Activated T-helper 1 cell treated with anti-CD3 and anti-CD28 coated beads, Interleukin-2, amount 50 U/mL, for 16 hours (primary cell): Measurements from ENCODE around the gene CLCN5.
"Not testable (repeated sequence)": the region's sequence is repeated elsewhere in the genome, so short reads cannot be mapped to it uniquely, and the experiment has no call there.

Experiments used
- DNase-seq, 2 donors: peaks; one replicate each; pipeline ENCODE4 v3.0.0-alpha.2; 2020; ENCODE audit warnings: low read depth in 1 of 2, low spot score in 1 of 2

CLCN5 gene

DNA sequence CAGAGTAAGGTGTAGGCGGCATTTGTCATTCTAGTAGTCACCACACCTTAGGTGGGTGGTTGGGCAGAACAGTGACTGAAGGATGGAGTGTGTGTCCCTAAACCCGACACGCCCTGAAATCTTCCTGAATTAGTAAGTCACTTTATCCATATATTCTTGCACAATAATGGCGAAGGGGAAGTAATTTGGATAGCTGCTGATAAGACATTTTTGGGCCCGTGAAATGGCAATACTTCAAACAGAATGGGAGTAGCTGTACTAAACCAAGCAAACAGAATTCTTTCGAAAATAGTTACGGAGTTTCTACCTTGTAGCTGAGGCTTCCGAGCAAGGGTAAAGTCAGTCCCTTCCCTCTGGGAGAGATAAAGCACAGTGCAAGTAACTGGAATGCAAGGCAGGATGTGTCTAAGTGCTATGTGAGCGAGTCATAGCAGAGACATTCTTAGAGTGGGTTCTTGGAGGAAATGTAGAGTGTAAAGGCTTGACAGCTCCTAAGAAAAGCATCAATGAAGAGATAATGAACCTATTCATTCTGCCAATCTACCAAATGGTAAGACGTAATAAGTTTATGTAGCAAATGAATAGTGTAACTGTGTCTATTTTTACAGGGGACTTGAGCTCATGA lies 72.8 kb downstream of the CLCN5 start:
- no peak for DNase-seq

DNA sequence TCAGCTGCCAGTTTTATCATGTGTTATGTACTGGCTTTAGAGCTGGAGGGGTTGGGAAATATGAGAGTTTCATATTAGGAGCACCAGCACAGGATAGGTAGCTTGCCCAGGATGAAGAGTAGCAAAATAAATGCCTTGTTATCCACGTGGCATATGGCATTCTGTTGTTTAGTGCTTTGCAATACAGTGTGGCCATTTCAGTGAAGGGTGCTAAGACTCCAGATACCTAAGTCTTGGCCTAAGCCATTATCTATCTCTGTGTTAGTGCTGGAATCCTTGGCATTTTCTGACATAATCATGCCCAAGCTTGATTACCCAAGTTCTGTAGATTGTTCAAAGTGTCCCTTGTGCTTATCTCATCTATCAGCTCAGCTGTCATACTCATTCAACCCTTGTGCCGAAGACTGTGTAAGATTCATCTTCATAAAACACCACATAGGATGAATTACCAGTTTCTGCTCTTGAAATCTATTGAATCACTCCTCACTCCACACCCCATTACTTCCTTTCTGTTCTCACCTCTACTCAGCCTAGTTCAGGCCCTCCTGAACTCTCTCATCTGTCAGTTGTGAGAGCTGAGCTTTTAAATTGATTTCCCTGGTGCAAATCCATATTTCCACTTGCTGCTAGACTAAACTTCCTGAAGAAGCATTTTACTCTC lies 73.5 kb downstream of the CLCN5 start:
- no peak for DNase-seq

GRCh38 chrX:49996474-49996873 lies 74.1 kb downstream of the CLCN5 start:
- DNase-seq: no peak

DNA sequence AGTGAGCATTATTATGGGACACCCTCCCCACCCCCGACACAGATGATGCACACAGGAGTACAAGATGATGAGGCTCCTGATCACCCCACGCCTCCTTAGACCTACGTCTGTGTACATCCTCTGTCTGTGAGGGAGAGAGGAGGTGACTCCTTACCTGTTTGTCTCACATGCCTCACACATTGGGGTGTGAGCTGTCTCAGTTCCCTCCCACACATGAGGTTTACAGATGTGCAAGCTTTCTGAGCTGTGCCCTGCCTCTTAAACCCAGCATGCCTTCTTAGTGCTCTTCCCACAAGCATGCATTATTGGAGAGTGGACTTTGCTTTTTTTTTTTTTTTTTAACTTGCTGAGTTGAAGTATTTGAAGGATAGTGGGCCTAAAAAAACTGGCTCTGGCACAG lies 76.7 kb downstream of the CLCN5 start:
- no peak for DNase-seq

GRCh38 chrX:50000937-50001542 lies 78.6 kb downstream of the CLCN5 start:
- no peak for DNase-seq

DNA sequence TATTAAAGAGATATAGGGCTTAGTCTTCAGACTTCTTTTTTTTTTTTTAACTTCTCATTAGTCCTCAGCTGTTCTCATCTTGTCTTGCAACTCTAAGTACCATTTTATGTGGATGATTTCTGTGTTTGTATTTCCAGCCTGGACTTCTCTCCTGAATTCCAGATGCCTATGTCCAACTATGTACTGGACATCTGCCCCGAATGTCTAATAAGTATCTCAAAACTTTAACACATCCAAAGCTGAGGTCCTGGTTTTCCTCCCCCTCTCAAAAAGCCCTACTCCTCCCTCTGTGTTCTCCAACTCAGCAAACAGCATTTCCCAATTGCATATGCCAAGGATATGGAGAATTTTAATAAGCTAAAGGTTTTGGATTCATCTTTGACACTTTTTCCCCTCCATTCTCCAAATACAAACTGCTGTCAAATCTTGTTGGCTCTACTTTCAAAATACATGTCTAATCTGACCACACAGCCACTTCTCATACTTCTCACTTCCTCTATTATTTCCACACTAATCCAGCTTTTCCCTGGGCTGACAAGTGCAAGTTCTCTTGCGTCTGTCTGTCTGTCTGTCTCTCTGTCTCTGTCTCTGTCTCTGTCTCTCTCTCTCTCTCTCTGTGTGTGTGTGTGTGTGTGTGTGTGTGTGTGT lies 79.8 kb downstream of the CLCN5 start:
- no peak for DNase-seq

DNA sequence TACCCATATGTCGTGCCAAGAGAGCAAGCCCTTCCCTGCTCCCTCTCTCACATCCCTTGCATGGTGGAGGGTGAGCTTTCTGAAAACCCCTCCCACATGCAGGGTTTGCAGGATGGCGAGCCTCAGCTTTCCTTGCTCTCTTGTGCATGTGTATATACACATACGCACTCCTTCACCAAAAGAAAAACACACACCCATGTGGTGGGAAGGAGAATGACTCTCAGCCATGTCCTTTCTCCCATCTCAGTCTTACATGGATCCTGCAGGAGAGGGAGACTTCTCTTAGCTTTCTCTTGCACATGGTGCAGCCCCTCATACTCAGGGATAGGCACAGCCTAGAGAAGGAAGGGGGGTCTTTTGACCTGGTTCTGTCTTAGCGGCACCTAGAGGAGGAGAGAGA lies 81.1 kb downstream of the CLCN5 start:
- DNase-seq: no peak

DNA sequence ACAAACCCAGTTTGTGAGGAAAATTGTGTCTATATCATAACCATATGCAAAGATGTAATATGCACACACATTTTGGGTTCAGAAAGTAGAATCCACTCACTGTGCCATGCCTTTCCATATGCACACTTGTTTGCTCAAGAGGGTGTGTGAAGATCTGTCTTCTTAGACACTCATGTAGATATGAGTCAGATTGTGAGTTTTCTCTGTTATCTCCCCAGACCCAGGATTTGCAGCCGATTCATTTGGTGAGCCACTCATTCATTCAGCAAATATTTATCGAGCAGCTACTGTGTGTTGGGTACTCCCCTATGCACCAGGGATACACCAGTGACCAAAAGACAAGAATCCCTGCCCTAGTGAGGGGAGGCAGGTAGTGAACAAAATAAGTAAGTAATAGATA lies 81.5 kb downstream of the CLCN5 start:
- DNase-seq: no peak

GRCh38 chrX:50025591-50025990 lies 103.2 kb downstream of the CLCN5 start:
- DNase-seq: not testable (repeated sequence)

DNA sequence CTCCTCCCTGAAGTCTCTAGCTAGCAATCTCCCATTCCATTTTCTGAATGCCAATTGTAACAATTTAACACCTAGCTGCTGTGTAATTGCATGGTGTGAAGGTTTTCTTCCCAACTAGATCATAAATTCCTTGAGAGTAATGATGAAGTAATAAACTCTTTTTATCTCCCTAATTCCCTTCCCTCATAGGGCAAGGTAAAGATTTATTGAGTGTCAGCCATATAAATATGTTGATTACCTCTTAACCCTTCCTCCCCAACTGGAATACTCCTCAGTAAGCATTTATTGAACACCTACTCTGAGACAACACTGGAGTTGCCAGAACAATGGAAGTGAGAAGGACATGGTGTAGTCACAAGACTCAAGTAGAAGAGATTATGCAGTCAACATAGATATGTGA lies 112.7 kb downstream of the CLCN5 start:
- no peak for DNase-seq

GRCh38 chrX:50036426-50036825 lies 114.0 kb downstream of the CLCN5 start:
- DNase-seq: no peak

DNA sequence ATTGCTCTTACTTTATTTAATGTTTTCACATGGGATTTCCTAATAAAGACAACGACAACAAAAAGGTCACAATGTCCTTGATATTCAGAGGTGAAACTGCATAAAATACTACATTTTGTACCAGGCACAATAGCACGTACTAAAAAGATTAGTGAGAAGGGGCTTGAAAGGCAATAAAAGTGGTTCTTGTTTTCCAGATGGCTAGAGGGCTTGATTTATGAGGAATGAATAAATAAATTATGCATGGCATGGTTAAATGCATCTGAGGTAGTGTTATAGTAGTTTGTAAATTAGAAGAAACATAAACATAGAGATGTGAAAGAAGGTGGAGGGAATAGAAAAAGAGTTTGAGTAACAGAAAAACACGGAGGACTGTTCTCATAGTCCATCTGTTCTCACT lies 123.4 kb downstream of the CLCN5 start:
- DNase-seq: no peak

DNA sequence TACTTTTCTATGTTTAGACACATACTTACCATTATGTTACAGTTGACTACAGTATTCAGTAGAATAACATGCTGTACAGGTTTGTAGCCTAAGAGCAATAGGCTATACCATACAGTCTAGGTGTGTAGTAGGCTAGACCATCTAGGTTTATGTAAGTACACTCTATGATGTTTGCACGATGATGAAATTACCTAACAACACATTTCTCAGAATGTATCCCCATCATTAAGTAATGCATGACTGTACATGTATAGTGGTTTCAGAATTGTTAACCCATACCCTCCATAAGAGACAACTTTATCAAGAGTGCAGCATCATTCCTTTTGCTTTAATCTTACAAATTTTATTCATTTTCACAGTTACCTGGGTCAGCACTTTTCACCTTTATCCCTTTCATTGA lies 126.8 kb downstream of the CLCN5 start:
- DNase-seq: no peak

GRCh38 chrX:50054147-50054546 lies 131.8 kb downstream of the CLCN5 start:
- DNase-seq: no peak

- no peak for DNase-seq
Observed at GRCh38 chrX:50066318-50066937, 144.0 kb downstream of the CLCN5 start.

GRCh38 chrX:50067435-50068284 lies 145.3 kb downstream of the CLCN5 start:
- DNase-seq: no peak

DNA sequence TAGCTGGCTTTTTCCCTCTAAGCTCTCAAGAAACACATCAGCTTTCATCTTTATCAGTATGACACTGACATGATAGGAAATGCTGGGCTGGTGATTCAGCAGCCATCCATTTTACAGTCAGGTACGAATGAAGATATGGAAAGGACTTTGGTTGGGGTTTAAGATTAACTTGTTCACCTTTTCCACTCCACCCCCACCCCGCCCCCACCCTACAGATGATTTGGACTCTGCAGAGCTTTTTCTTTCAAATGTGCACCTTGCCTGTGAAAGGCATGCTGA lies 145.8 kb downstream of the CLCN5 start:
- no peak for DNase-seq

DNA sequence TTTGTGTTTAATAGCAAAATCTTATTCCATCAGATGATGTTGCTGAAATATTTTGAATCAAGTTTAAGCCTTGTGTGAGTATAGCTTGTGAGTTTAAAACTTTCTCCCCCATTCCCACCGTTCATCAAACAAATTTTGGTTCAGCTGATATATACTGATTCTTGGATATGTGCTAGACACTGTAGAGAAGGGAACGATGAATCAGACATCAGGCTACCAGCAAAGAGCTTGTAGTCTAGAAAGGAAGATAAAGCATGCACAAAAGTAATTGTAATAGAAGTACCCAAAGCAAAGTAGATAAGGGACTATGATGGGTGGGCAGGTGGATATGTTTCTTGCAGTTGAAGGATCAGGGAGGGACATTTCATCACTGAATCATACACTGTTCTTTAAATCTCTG lies 146.5 kb downstream of the CLCN5 start:
- no peak for DNase-seq

DNA sequence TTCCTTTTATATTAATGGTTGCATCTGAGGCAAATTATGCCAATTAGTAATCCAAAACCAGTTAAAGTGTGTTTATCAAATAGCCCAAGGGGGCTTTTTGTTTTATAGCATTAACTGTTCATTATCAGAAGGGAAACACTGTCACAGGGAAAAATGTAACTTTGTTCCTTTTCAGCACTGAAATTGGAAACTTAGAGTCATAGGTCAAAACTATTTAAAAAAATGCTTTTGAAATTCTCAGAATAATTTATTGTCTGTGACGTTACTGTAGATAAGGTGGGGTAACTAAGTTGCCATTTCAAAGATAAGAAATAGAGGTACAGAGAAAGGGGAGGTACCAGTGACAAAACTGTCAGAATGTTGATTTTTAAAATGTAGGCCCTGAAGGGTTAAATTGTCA lies 149.1 kb downstream of the CLCN5 start:
- DNase-seq: no peak

- no peak for DNase-seq
Observed at GRCh38 chrX:50072110-50072509, 149.7 kb downstream of the CLCN5 start.

- DNase-seq: no peak
Observed at GRCh38 chrX:50073601-50074000, 151.2 kb downstream of the CLCN5 start.
